Fibroblast of lung (primary cell): ENCODE results near the gene SPON2. TPM values are rescaled to one million over a fixed set of nuclear protein-coding genes. Genes with fewer than 3 reads are reported as not detected.

Experiments
- DNase-seq, 2 donors: peaks; one replicate each; pipeline versions ENCODE4 v3.0.0 to v3.0.0-alpha.2; 2010; ENCODE audit warnings: low read depth in 2 of 2
- H2AFZ ChIP-seq: 2 replicates; pipeline ENCODE4 v1.5.1; 2012; ENCODE audit warnings: low read length, control low read depth, inconsistent platforms
- H3K27ac ChIP-seq: 2 replicates; pipeline ENCODE4 v1.5.1; 2011; ENCODE audit warnings: low read length, control low read depth; ENCODE audit not compliant: insufficient read depth
- H3K27me3 ChIP-seq: 2 replicates; pipeline ENCODE4 v1.5.1; 2011; ENCODE audit warnings: mild to moderate bottlenecking, low read length; ENCODE audit not compliant: control insufficient read depth, insufficient read depth
- H3K36me3 ChIP-seq: 2 replicates; pipeline ENCODE4 v1.5.1; 2011; ENCODE audit warnings: low read length; ENCODE audit not compliant: control insufficient read depth, insufficient read depth
- H3K4me1 ChIP-seq: 2 replicates; pipeline ENCODE4 v1.5.1; 2011; ENCODE audit warnings: low read length; ENCODE audit not compliant: control insufficient read depth, insufficient read depth; ENCODE audit errors: extremely low read depth
- H3K4me2 ChIP-seq: 2 replicates; pipeline ENCODE4 v1.5.1; 2011; ENCODE audit warnings: low read length, control low read depth; ENCODE audit not compliant: insufficient read depth; ENCODE audit errors: extremely low read depth
- H3K4me3 ChIP-seq, 4 experiments: fragments of 200-600 bp in 1 of 4; sonication (generic) in 1 of 4; replicated peaks in 1 of 4; 2 replicates each; pipeline ENCODE4 v1.5.1; 2011 to 2016; ENCODE audit warnings: low read length in 4 of 4, low read depth in 3 of 4, mild to moderate bottlenecking in 3 of 4, control low read depth in 2 of 4, inconsistent platforms in 1 of 4, mixed read lengths in 1 of 4; ENCODE audit not compliant: insufficient read depth in 1 of 4; ENCODE audit errors: control extremely low read depth in 1 of 4
- H3K79me2 ChIP-seq: 2 replicates; pipeline ENCODE4 v1.5.1; 2012; ENCODE audit warnings: mild to moderate bottlenecking, low read length, inconsistent platforms; ENCODE audit not compliant: control insufficient read depth, insufficient read depth
- H3K9ac ChIP-seq: 2 replicates; pipeline ENCODE4 v1.5.1; 2011; ENCODE audit warnings: mild to moderate bottlenecking, low read length, control low read depth; ENCODE audit not compliant: insufficient read depth
- H3K9me3 ChIP-seq: 2 replicates; pipeline ENCODE4 v1.5.1; 2012; ENCODE audit warnings: low read depth, low read length; ENCODE audit not compliant: control insufficient read depth, insufficient read depth
- H4K20me1 ChIP-seq: 2 replicates; pipeline ENCODE4 v1.5.1; 2011; ENCODE audit warnings: low read length; ENCODE audit not compliant: control insufficient read depth, insufficient read depth; ENCODE audit errors: extremely low read depth
- CTCF ChIP-seq, 2 donors: IDR thresholded peaks in 1 of 2; conservative IDR thresholded peaks in 1 of 2; 1 replicate in 1 of 2; 2 replicates in 1 of 2; pipeline ENCODE4 v1.5.1; 2011 to 2012; ENCODE audit warnings: low read length in 2 of 2, control low read depth in 1 of 2, inconsistent platforms in 1 of 2, low read depth in 1 of 2, mild to moderate bottlenecking in 1 of 2
- EZH2 ChIP-seq: IDR thresholded peaks from 2 replicates; pipeline ENCODE4 v1.5.1; 2012; ENCODE audit warnings: low read length, control low read depth, mild to moderate bottlenecking; ENCODE audit errors: missing control alignments
- polyA plus RNA-seq, 2 donors: library from polyadenylated mRNA; depleted of rRNA in 1 of 2; stranded (reverse) in 1 of 2; unstranded in 1 of 2; fragments of >200 nt; gene quantifications; 2 replicates each; pipeline ENCODE4 v1.2.1, GENCODE V29; 2011 to 2012; ENCODE audit warnings: missing spikeins in 1 of 2
- total RNA-seq: library from RNA; depleted of rRNA; stranded (reverse); fragments of >200 nt; gene quantifications from 2 replicates; pipeline ENCODE4 v1.2.1, GENCODE V29; 2014

SPON2 gene
- total and polyA plus RNA-seq, 2 donors (not counting 1 experiment from before 2014, with no cell fraction given), result 179 to 367 TPM

GRCh38 chr4:1198098-1198844 lies 25.9 kb upstream of the SPON2 start:
- DNase-seq, result peak in 1 of 2 donors; percentile 62
- H3K9ac ChIP-seq, result no peak overlapping the region
- no peak overlapping the region for H3K4me3 ChIP-seq
- H3K4me1 ChIP-seq, result peaks cover 33% of the 10 kb centered on the region
- H3K79me2 ChIP-seq, result peaks cover 18% of the 10 kb centered on the region
- H3K9me3 ChIP-seq, result no peaks in the 10 kb centered on the region
- peaks cover 9% of the 10 kb centered on the region for H3K36me3 ChIP-seq
- no peak overlapping the region for H3K4me2 ChIP-seq
- no peak for TF ChIP-seq EZH2
- no peak for TF ChIP-seq CTCF (conservative IDR thresholded peaks at IDR 0.05 in 1 of 2, IDR thresholded peaks at IDR 0.05 in 1 of 2; ENCODE audit: low read depth in 1 of 2, low read length in 2 of 2)
- no peaks in the 10 kb centered on the region for H3K27me3 ChIP-seq
- no peak overlapping the region for H3K27ac ChIP-seq
- no peak overlapping the region for H2AFZ ChIP-seq
- H4K20me1 ChIP-seq, result no peaks in the 10 kb centered on the region

- Histone ChIP-seq H3K27ac (no peak overlapping the region), H3K4me1 (peaks cover 40% of the 10 kb centered on the region), H3K4me3 (no peak overlapping the region), H3K4me2 (no peak overlapping the region), H3K9me3 (no peaks in the 10 kb centered on the region), H2AFZ (no peak overlapping the region), H3K9ac (no peak overlapping the region), H4K20me1 (no peaks in the 10 kb centered on the region), H3K27me3 (no peaks in the 10 kb centered on the region), H3K79me2 (peaks cover 19% of the 10 kb centered on the region), H3K36me3 (peaks cover 9% of the 10 kb centered on the region)
- TF ChIP-seq CTCF (conservative IDR thresholded peaks at IDR 0.05 in 1 of 2, IDR thresholded peaks at IDR 0.05 in 1 of 2; ENCODE audit: low read depth in 1 of 2, low read length in 2 of 2) (no peak), EZH2 (no peak)
- no peak for DNase-seq
These were observed 24.2 kb upstream of the SPON2 start for GRCh38 chr4:1196421-1197183.

GRCh38 chr4:1195891-1196401 lies 23.6 kb upstream of the SPON2 start:
- Histone ChIP-seq H3K79me2 (peaks cover 21% of the 10 kb centered on the region), H2AFZ (no peak overlapping the region), H3K27me3 (no peaks in the 10 kb centered on the region), H3K9me3 (no peaks in the 10 kb centered on the region), H3K4me1 (peaks cover 39% of the 10 kb centered on the region), H4K20me1 (no peaks in the 10 kb centered on the region), H3K9ac (no peak overlapping the region), H3K27ac (no peak overlapping the region), H3K36me3 (peaks cover 9% of the 10 kb centered on the region), H3K4me3 (no peak overlapping the region), H3K4me2 (no peak overlapping the region)
- DNase-seq, result no peak
- TF ChIP-seq EZH2, result no peak
